ENCODE measurements around the gene CMC1.
A peak's percentile ranks its signal among the peaks of the same experiment; 100 is the strongest.

The CMC1 gene

DNA sequence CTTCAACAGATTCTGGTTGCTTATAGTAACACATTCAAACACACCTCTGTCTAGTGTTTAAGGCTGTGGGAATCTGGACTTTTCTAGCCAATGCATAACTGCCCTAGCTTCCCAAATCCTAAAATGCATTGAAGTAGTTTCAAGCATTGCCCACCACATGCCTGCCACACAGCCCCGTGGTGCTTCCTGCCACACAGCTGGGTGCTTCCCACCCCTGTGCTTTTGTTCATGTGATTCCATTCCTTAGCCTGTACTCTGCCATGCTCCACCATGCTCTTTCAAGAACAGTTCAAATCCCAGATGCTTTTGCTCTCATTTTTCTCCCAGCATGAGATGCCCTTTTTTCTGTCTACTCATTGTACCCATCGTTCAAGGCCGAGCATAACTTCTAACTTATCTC lies 2.3 kb upstream of the CMC1 start:
- TF ChIP-seq, protein P1, sequence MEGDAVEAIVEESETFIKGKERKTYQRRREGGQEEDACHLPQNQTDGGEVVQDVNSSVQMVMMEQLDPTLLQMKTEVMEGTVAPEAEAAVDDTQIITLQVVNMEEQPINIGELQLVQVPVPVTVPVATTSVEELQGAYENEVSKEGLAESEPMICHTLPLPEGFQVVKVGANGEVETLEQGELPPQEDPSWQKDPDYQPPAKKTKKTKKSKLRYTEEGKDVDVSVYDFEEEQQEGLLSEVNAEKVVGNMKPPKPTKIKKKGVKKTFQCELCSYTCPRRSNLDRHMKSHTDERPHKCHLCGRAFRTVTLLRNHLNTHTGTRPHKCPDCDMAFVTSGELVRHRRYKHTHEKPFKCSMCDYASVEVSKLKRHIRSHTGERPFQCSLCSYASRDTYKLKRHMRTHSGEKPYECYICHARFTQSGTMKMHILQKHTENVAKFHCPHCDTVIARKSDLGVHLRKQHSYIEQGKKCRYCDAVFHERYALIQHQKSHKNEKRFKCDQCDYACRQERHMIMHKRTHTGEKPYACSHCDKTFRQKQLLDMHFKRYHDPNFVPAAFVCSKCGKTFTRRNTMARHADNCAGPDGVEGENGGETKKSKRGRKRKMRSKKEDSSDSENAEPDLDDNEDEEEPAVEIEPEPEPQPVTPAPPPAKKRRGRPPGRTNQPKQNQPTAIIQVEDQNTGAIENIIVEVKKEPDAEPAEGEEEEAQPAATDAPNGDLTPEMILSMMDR (IDR thresholded peaks at IDR 0.05) = no peak
- Mint-ChIP-seq H3K9me3 (peaks cover 10% of the 10 kb centered on the region), H3K27ac (no peak overlapping the region), H3K36me3 (ENCODE audit: low read depth) (peaks cover 20% of the 10 kb centered on the region), H3K27me3 (ENCODE audit: low read depth, poor library complexity) (no peaks in the 10 kb centered on the region), H3K4me3 (no peak overlapping the region), H3K4me1 (peaks cover 33% of the 10 kb centered on the region)
- DNase-seq = no peak

DNA sequence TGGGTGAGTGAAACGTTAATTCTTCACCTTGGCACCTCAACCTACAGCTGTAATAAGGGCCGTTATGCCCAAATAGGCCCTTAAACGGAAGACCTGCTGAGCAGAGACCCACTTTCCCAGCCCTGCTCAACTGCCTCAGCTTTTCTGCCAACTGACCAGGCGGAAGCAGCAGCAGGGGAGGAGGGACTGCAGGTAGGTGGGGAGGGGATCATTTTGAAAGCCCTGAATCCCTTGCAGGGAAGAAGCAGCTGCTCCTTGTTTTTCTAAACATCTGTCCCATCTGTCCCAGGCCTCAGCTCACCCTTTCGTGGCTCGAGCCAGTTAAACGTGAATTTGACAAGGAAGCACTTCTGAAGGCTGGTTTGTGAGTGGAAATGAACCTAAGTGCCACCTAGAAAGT lies 978 bp upstream of the CMC1 start:
- Mint-ChIP-seq H3K4me1 (peaks cover 43% of the 10 kb centered on the region), H3K36me3 (ENCODE audit: low read depth) (peaks cover 30% of the 10 kb centered on the region), H3K4me3 (peak overlapping the region; percentile 91), H3K27ac (no peak overlapping the region), H3K27me3 (ENCODE audit: low read depth, poor library complexity) (no peaks in the 10 kb centered on the region), H3K9me3 (peaks cover 10% of the 10 kb centered on the region)
- no peak for DNase-seq
- TF ChIP-seq, protein P1 (IDR thresholded peaks at IDR 0.05) = no peak

DNA sequence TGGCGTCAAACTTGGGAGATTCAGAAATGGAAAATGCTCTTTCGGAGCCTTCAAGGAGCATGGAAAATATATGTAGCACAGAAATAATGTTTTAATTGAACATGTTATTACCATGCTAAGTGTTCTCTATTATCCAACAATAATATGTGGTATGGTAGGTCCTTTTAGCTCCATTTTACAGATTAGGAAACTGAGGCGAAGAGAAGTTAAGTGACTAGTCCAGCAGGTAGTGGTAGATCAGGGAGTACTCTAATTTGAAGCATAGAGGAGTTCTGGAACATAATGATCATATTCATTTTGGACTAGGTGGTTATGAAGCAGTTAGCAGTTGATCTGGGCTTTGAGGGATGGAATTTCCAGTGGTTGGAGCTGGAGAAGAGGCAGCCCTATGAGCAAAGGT lies 1.1 kb downstream of the CMC1 start:
- no peak for DNase-seq
- peaks cover 38% of the 10 kb centered on the region for H3K36me3 Mint-ChIP-seq (ENCODE audit: low read depth)
- peaks cover 8% of the 10 kb centered on the region for H3K9me3 Mint-ChIP-seq
- TF ChIP-seq, protein P1 (IDR thresholded peaks at IDR 0.05) = no peak
- peak overlapping the region; percentile 91 for H3K4me3 Mint-ChIP-seq
- H3K27me3 Mint-ChIP-seq (ENCODE audit: low read depth, poor library complexity) = no peaks in the 10 kb centered on the region
- H3K4me1 Mint-ChIP-seq = peaks cover 44% of the 10 kb centered on the region
- no peak overlapping the region for H3K27ac Mint-ChIP-seq

DNA sequence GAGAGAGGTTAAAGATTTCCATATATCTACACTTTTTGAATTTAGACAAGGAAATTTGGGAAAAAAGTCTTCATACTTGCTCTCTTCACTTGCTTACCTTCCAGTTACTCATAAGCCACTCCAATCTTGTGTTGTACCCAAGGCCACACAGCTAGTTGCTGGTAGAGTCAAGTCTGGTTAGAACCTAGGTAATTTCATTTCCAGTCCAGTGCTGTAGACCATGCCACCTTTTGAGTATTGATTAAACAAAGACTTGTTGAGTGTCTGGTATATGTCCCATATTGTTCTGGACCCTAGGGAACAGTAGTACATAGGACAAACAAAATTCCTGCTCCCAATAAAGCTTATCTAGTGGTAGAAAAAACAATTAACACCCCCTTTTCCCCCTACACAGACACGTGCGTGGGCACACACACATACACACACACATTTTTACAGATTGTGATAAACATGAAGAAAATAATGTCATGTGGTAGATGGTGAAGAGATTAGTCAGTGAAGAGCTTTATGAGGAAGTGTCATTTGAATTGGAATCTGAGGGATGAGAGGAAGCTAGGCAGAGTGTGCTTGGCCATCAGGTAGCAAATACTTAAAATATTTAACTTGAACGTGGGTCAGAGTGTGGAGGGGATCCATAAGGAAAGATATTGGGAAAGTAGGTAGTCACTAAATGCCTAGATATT lies 2.1 kb downstream of the CMC1 start:
- Mint-ChIP-seq H3K4me3 (peak overlapping the region; percentile 43), H3K9me3 (peaks cover 8% of the 10 kb centered on the region), H3K36me3 (ENCODE audit: low read depth) (peaks cover 43% of the 10 kb centered on the region), H3K4me1 (peaks cover 44% of the 10 kb centered on the region), H3K27ac (no peak overlapping the region), H3K27me3 (ENCODE audit: low read depth, poor library complexity) (no peaks in the 10 kb centered on the region)
- DNase-seq = no peak
- TF ChIP-seq, protein P1 (IDR thresholded peaks at IDR 0.05) = no peak

GRCh38 chr3:28244491-28244890 lies 3.1 kb downstream of the CMC1 start:
- Mint-ChIP-seq H3K4me1 (peaks cover 44% of the 10 kb centered on the region), H3K27me3 (ENCODE audit: low read depth, poor library complexity) (no peaks in the 10 kb centered on the region), H3K27ac (peak overlapping the region; percentile 2), H3K36me3 (ENCODE audit: low read depth) (peaks cover 47% of the 10 kb centered on the region), H3K4me3 (no peak overlapping the region), H3K9me3 (peaks cover 8% of the 10 kb centered on the region)
- no peak for DNase-seq
- TF ChIP-seq, protein P1 (IDR thresholded peaks at IDR 0.05) = no peak

DNA sequence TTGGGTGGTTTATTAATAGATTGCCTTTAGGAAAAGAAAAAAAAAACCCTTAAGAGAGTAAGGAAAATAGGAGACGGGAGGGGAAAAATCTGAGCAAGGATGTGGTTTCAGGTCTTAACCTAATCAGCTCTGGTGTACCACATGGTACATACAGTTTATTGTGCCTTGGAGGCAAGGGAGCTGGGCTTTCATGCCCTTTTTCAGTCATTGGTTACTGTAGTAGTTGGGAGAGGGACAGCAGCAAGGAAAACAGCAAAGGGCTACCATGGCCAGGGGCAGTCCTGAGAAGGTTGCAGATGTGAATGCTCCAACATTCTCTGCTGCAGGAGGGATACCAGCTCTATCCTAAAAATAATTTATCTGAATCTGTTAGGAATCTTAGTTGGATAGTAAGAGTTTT lies 5.9 kb downstream of the CMC1 start:
- Mint-ChIP-seq H3K4me3 (no peak overlapping the region), H3K27me3 (ENCODE audit: low read depth, poor library complexity) (no peaks in the 10 kb centered on the region), H3K27ac (no peak overlapping the region), H3K9me3 (peaks cover 8% of the 10 kb centered on the region), H3K36me3 (ENCODE audit: low read depth) (peaks cover 56% of the 10 kb centered on the region), H3K4me1 (peaks cover 41% of the 10 kb centered on the region)
- TF ChIP-seq, protein P1 (IDR thresholded peaks at IDR 0.05) = no peak
- DNase-seq = no peak

Measured in nephron progenitor cell (in vitro differentiated cells).